Trophoblast cell (in vitro differentiated cells and primary cell): Measurements from ENCODE around the gene STPG2.

Experiments
- DNase-seq, 2 donors: peaks; one replicate each; pipeline ENCODE4 v3.0.0-alpha.2; 2016
- H2AFZ ChIP-seq: 2 replicates; pipeline ENCODE4 v1.6.1; 2013; ENCODE audit warnings: low read length, moderate library complexity, mild to moderate bottlenecking; ENCODE audit not compliant: insufficient read depth, poor library complexity
- H2AK5ac ChIP-seq: 2 replicates; pipeline ENCODE4 v1.6.1; 2013; ENCODE audit warnings: mild to moderate bottlenecking, low read length
- H2BK120ac ChIP-seq: 2 replicates; pipeline ENCODE4 v1.6.1; 2013; ENCODE audit warnings: low read length, mild to moderate bottlenecking, moderate library complexity; ENCODE audit not compliant: insufficient read depth, poor library complexity
- H2BK12ac ChIP-seq: 2 replicates; pipeline ENCODE4 v1.6.1; 2013; ENCODE audit warnings: mild to moderate bottlenecking, low read length, moderate library complexity
- H2BK5ac ChIP-seq: 2 replicates; pipeline ENCODE4 v1.6.1; 2013; ENCODE audit warnings: low read length, low read depth, moderate library complexity, mild to moderate bottlenecking; ENCODE audit not compliant: poor library complexity
- H3K14ac ChIP-seq: 2 replicates; pipeline ENCODE4 v1.6.1; 2013; ENCODE audit warnings: mild to moderate bottlenecking, low read length
- H3K18ac ChIP-seq: 2 replicates; pipeline ENCODE4 v1.6.1; 2013; ENCODE audit warnings: mild to moderate bottlenecking, low read length
- H3K23ac ChIP-seq: 2 replicates; pipeline ENCODE4 v1.6.1; 2013; ENCODE audit warnings: low read length
- H3K27ac ChIP-seq: 2 replicates; pipeline ENCODE4 v1.5.1; 2013; ENCODE audit warnings: low read depth, mild to moderate bottlenecking, inconsistent platforms, low read length, moderate library complexity
- H3K27me3 ChIP-seq: 2 replicates; pipeline ENCODE4 v1.6.1; 2013; ENCODE audit warnings: inconsistent platforms, mild to moderate bottlenecking, low read length, moderate library complexity; ENCODE audit not compliant: insufficient read depth
- H3K36me3 ChIP-seq, 2 experiments: 1 replicate in 1 of 2; 2 replicates in 1 of 2; pipeline ENCODE4 v1.6.1; 2013; ENCODE audit warnings: low read length in 2 of 2, mild to moderate bottlenecking in 2 of 2, moderate library complexity in 1 of 2; ENCODE audit not compliant: insufficient read depth in 2 of 2, control insufficient read depth in 1 of 2
- H3K4ac ChIP-seq: 2 replicates; pipeline ENCODE4 v1.6.1; 2013; ENCODE audit warnings: low read depth, mild to moderate bottlenecking, low read length, moderate library complexity
- H3K4me1 ChIP-seq, 2 experiments: 1 replicate in 1 of 2; 2 replicates in 1 of 2; pipeline ENCODE4 v1.6.1; 2013; ENCODE audit warnings: low read length in 2 of 2, mild to moderate bottlenecking in 2 of 2, moderate library complexity in 1 of 2; ENCODE audit not compliant: insufficient read depth in 2 of 2, control insufficient read depth in 1 of 2
- H3K4me2 ChIP-seq: 2 replicates; pipeline ENCODE4 v1.6.1; 2013; ENCODE audit warnings: inconsistent platforms, mild to moderate bottlenecking, low read length, moderate library complexity
- H3K4me3 ChIP-seq: 2 replicates; pipeline ENCODE4 v1.5.1; 2013; ENCODE audit warnings: mild to moderate bottlenecking, low read depth, low read length, inconsistent platforms
- H3K79me1 ChIP-seq: one replicate; pipeline ENCODE4 v1.6.1; 2013; ENCODE audit warnings: low read length
- H3K79me2 ChIP-seq: 2 replicates; pipeline ENCODE4 v1.6.1; 2013; ENCODE audit warnings: low read length, mild to moderate bottlenecking; ENCODE audit not compliant: control insufficient read depth, insufficient read depth, poor library complexity
- H3K9ac ChIP-seq: 2 replicates; pipeline ENCODE4 v1.6.1; 2013; ENCODE audit warnings: mild to moderate bottlenecking, low read length
- H3K9me3 ChIP-seq: 2 replicates; pipeline ENCODE4 v1.6.1; 2013; ENCODE audit warnings: low read depth, mild to moderate bottlenecking, control low read depth, inconsistent platforms, low read length; ENCODE audit not compliant: insufficient read depth
- H4K12ac ChIP-seq: 2 replicates; pipeline ENCODE4 v1.6.1; 2013; ENCODE audit warnings: low read depth, mild to moderate bottlenecking, low read length, moderate library complexity
- H4K8ac ChIP-seq: 2 replicates; pipeline ENCODE4 v1.6.1; 2013; ENCODE audit warnings: low read depth, mild to moderate bottlenecking, low read length, moderate library complexity
- H4K91ac ChIP-seq: one replicate; pipeline ENCODE4 v1.6.1; 2013; ENCODE audit warnings: low read depth, mild to moderate bottlenecking, low read length, moderate library complexity
- WGBS: extraction: QIAGEN DNeasy Blood & Tissue Kit; methylation state at CpG from one replicate; pipeline ENCODE4 v1.1.7; 2013; ENCODE audit warnings: missing lambda C conversion rate; ENCODE audit not compliant: insufficient read length, insufficient coverage; ENCODE audit errors: extremely low coverage; 5-methylcytosine and 5-hydroxymethylcytosine counted together

The STPG2 gene

GRCh38 chr4:97845758-97846157 is 297.5 kb downstream of the STPG2 start:
- Histone ChIP-seq H3K27me3 (no peaks in the 10 kb centered on the region), H4K91ac (no peak overlapping the region), H3K4me3 (no peak overlapping the region), H4K12ac (no peak overlapping the region), H2AFZ (no peak overlapping the region), H3K9ac (no peak overlapping the region), H2BK5ac (no peak overlapping the region), H3K4me2 (no peak overlapping the region), H3K14ac (no peak overlapping the region), H3K4me1 (no peaks in the 10 kb centered on the region), H2BK12ac (no peak overlapping the region), H4K8ac (no peak overlapping the region), H3K79me1 (no peaks in the 10 kb centered on the region), H3K9me3 (no peaks in the 10 kb centered on the region), H3K23ac (no peak overlapping the region), H2AK5ac (no peak overlapping the region), H3K4ac (no peak overlapping the region), H3K79me2 (no peaks in the 10 kb centered on the region), H3K27ac (no peak overlapping the region), H3K36me3 (no peaks in the 10 kb centered on the region), H3K18ac (no peak overlapping the region), H2BK120ac (no peak overlapping the region)
- DNase-seq = no peak

DNA sequence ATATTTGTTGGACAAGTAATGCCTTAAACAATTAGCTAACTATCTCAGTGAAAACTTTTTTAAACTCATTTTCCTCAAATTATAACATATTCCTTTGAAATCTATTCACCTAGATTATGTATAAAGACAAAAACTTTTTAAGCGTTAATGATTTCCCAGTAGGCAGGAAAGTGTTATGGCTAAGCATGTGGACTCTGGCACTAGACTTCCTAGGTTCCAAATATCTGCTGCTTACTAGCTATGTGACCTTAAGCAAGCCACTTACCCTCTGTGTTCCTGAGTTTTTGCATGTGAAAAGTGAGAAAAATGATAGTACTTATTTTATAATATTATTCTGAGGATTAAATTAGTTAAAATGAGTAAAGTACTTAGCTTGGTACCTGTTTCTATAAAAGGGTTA is 301.8 kb downstream of the STPG2 start:
- Histone ChIP-seq H3K23ac (no peak overlapping the region), H4K91ac (no peak overlapping the region), H2BK12ac (no peak overlapping the region), H3K27ac (no peak overlapping the region), H4K8ac (no peak overlapping the region), H3K4me3 (no peak overlapping the region), H3K36me3 (no peaks in the 10 kb centered on the region), H3K18ac (no peak overlapping the region), H2BK120ac (no peak overlapping the region), H4K12ac (no peak overlapping the region), H3K9me3 (no peaks in the 10 kb centered on the region), H3K9ac (no peak overlapping the region), H3K14ac (no peak overlapping the region), H3K27me3 (no peaks in the 10 kb centered on the region), H2BK5ac (no peak overlapping the region), H3K79me2 (no peaks in the 10 kb centered on the region), H3K79me1 (no peaks in the 10 kb centered on the region), H3K4ac (no peak overlapping the region), H3K4me1 (no peaks in the 10 kb centered on the region), H3K4me2 (no peak overlapping the region), H2AFZ (no peak overlapping the region), H2AK5ac (no peak overlapping the region)
- no CpG with 5 or more reads among the region's 1 CpG for WGBS
- DNase-seq = no peak

- Histone ChIP-seq H3K79me1 (no peaks in the 10 kb centered on the region), H2BK5ac (no peak overlapping the region), H3K23ac (no peak overlapping the region), H3K36me3 (no peaks in the 10 kb centered on the region), H3K4me3 (no peak overlapping the region), H2AK5ac (no peak overlapping the region), H3K79me2 (no peaks in the 10 kb centered on the region), H3K9me3 (no peaks in the 10 kb centered on the region), H3K4me1 (no peaks in the 10 kb centered on the region), H4K8ac (no peak overlapping the region), H4K12ac (no peak overlapping the region), H3K27me3 (no peaks in the 10 kb centered on the region), H2AFZ (no peak overlapping the region), H4K91ac (no peak overlapping the region), H3K27ac (no peak overlapping the region), H3K4ac (no peak overlapping the region), H2BK120ac (no peak overlapping the region), H3K9ac (no peak overlapping the region), H2BK12ac (no peak overlapping the region), H3K18ac (no peak overlapping the region), H3K4me2 (no peak overlapping the region), H3K14ac (no peak overlapping the region)
- no peak for DNase-seq
These were observed 306.6 kb downstream of the STPG2 start for GRCh38 chr4:97836662-97837061.

- H3K4ac ChIP-seq = no peak overlapping the region
- H3K27me3 ChIP-seq = no peaks in the 10 kb centered on the region
- no peak overlapping the region for H2BK120ac ChIP-seq
- H4K8ac ChIP-seq = no peak overlapping the region
- H2AK5ac ChIP-seq = no peak overlapping the region
- H3K79me1 ChIP-seq = no peaks in the 10 kb centered on the region
- H3K4me1 ChIP-seq = no peaks in the 10 kb centered on the region
- no peak for DNase-seq
- no peak overlapping the region for H4K91ac ChIP-seq
- no peak overlapping the region for H2AFZ ChIP-seq
- H3K79me2 ChIP-seq = no peaks in the 10 kb centered on the region
- no peak overlapping the region for H3K23ac ChIP-seq
- no peak overlapping the region for H3K18ac ChIP-seq
- H3K27ac ChIP-seq = no peak overlapping the region
- H3K9me3 ChIP-seq = no peaks in the 10 kb centered on the region
- H3K4me2 ChIP-seq = no peak overlapping the region
- H4K12ac ChIP-seq = no peak overlapping the region
- WGBS = no CpG with 5 or more reads among the region's 7 CpGs
- H3K9ac ChIP-seq = no peak overlapping the region
- no peak overlapping the region for H3K14ac ChIP-seq
- no peaks in the 10 kb centered on the region for H3K36me3 ChIP-seq
- no peak overlapping the region for H2BK12ac ChIP-seq
- no peak overlapping the region for H2BK5ac ChIP-seq
- no peak overlapping the region for H3K4me3 ChIP-seq
These were observed 314.6 kb downstream of the STPG2 start for GRCh38 chr4:97828646-97829045.

DNA sequence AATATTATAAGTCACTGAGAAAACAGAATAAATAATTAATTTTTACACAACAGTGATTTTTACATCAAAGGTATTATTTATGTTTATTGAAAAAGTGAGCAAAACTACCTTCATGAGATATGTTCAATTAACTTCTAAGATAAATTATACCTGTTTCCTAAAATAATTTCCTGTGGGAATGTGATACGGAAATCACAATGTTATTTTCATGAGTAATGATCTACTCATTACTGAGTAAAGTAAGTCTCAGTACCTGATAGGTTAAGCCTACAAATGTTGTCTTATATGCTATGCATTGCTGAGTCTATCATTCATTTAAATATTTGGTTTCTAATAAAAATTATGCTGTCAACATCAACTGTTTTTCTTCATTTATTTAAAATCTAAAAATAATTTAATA is 324.0 kb downstream of the STPG2 start:
- no peak overlapping the region for H4K12ac ChIP-seq
- H3K36me3 ChIP-seq = no peaks in the 10 kb centered on the region
- H2AK5ac ChIP-seq = no peak overlapping the region
- WGBS = no CpG with 5 or more reads among the region's 1 CpG
- H3K79me1 ChIP-seq = no peaks in the 10 kb centered on the region
- H3K14ac ChIP-seq = no peak overlapping the region
- H3K9ac ChIP-seq = no peak overlapping the region
- H3K9me3 ChIP-seq = peaks cover 2% of the 10 kb centered on the region
- no peak overlapping the region for H3K4me3 ChIP-seq
- no peak overlapping the region for H4K8ac ChIP-seq
- no peak overlapping the region for H3K23ac ChIP-seq
- H2BK120ac ChIP-seq = no peak overlapping the region
- H3K79me2 ChIP-seq = no peaks in the 10 kb centered on the region
- no peak overlapping the region for H4K91ac ChIP-seq
- no peak overlapping the region for H3K4me2 ChIP-seq
- no peaks in the 10 kb centered on the region for H3K27me3 ChIP-seq
- H3K18ac ChIP-seq = no peak overlapping the region
- no peak overlapping the region for H2AFZ ChIP-seq
- no peak overlapping the region for H2BK5ac ChIP-seq
- no peak overlapping the region for H3K27ac ChIP-seq
- no peak overlapping the region for H3K4ac ChIP-seq
- H2BK12ac ChIP-seq = no peak overlapping the region
- no peaks in the 10 kb centered on the region for H3K4me1 ChIP-seq
- no peak for DNase-seq
